WTC11 (cell line): ENCODE data around the gene GABBR2. TPM values are rescaled to one million over a fixed set of nuclear protein-coding genes. Genes with fewer than 3 reads are reported as not detected.

Experiments used
- ATAC-seq: fragments of 200-7000 bp; cut with Tn5 transposase; 2 replicates; pipeline ENCODE4 v1.10.0; 2021; ENCODE audit warnings: mild to moderate bottlenecking, moderate library complexity
- CTCF ChIA-PET: fragments of 300-600 bp; sonication (Branson Sonifier 250); formaldehyde crosslinking; loops from one replicate; lab custom pipeline; 2021; ENCODE audit warnings: antibody characterized with exemption; lab: Charles Lee
- POLR2A ChIA-PET: fragments of 350-600 bp; sonication (Branson Sonifier 250); formaldehyde crosslinking; loops from one replicate; lab custom pipeline; 2021; ENCODE audit warnings: antibody characterized with exemption; lab: Charles Lee
- DNase-seq: peaks from one replicate; pipeline ENCODE4 v3.0.0; 2021; ENCODE audit warnings: low spot score
- H3K27ac Mint-ChIP-seq: 2 replicates; pipeline ENCODE4 v1.8.0; 2021; ENCODE audit warnings: mixed read lengths
- H3K27me3 Mint-ChIP-seq: 2 replicates; pipeline ENCODE4 v1.8.0; 2021; ENCODE audit warnings: low read depth, mild to moderate bottlenecking, moderate library complexity, mixed read lengths
- H3K36me3 Mint-ChIP-seq: 2 replicates; pipeline ENCODE4 v1.8.0; 2021; ENCODE audit warnings: mixed read lengths
- H3K4me1 Mint-ChIP-seq: 2 replicates; pipeline ENCODE4 v1.8.0; 2022; ENCODE audit warnings: mixed read lengths
- H3K4me3 Mint-ChIP-seq: 2 replicates; pipeline ENCODE4 v1.8.0; 2021; ENCODE audit warnings: mild to moderate bottlenecking, moderate library complexity, mixed read lengths
- H3K9me3 Mint-ChIP-seq: 2 replicates; pipeline ENCODE4 v1.8.0; 2021; ENCODE audit warnings: mixed read lengths
- AR ChIP-seq: fragments of 250-450 bp; sonication (Bioruptor Pico); IDR thresholded peaks from 2 replicates; pipeline ENCODE4 v1.9.0; 2021; ENCODE audit warnings: mild to moderate bottlenecking
- CREB1 ChIP-seq: sonication (generic); formaldehyde crosslinking; IDR thresholded peaks from 2 replicates; pipeline ENCODE4 v1.8.0; 2023; ENCODE audit warnings: mild to moderate bottlenecking, missing genetic modification reagents
- E2F5 ChIP-seq: sonication (generic); formaldehyde crosslinking; IDR thresholded peaks from 2 replicates; pipeline ENCODE4 v1.8.1; 2022; ENCODE audit warnings: mild to moderate bottlenecking, moderate library complexity, missing genetic modification reagents
- FOXP1 ChIP-seq: sonication (generic); formaldehyde crosslinking; IDR thresholded peaks from 2 replicates; pipeline ENCODE4 v1.8.0; 2022; ENCODE audit warnings: missing genetic modification reagents, mild to moderate bottlenecking, moderate library complexity, borderline replicate concordance
- FOXP4 ChIP-seq: sonication (generic); formaldehyde crosslinking; IDR thresholded peaks from 2 replicates; pipeline ENCODE4 v1.8.0; 2022; ENCODE audit warnings: mild to moderate bottlenecking, missing genetic modification reagents
- HMGA2 ChIP-seq: fragments of 250-450 bp; sonication (Bioruptor Pico); IDR thresholded peaks from 2 replicates; pipeline ENCODE4 v1.4.0; 2021; ENCODE audit warnings: mild to moderate bottlenecking, moderate library complexity
- RELA ChIP-seq: sonication (generic); formaldehyde crosslinking; IDR thresholded peaks from 2 replicates; pipeline ENCODE4 v1.8.1; 2022; ENCODE audit warnings: missing genetic modification reagents, mild to moderate bottlenecking, borderline replicate concordance
- SP1 ChIP-seq: sonication (generic); formaldehyde crosslinking; conservative IDR thresholded peaks from 2 replicates; pipeline ENCODE4 v1.8.1; 2022; ENCODE audit warnings: missing genetic modification reagents
- TCF7 ChIP-seq: sonication (generic); formaldehyde crosslinking; IDR thresholded peaks from 2 replicates; pipeline ENCODE4 v1.8.0; 2022; ENCODE audit warnings: mild to moderate bottlenecking, low read depth, missing genetic modification reagents, moderate library complexity
- ZNF138 ChIP-seq: sonication (generic); formaldehyde crosslinking; conservative IDR thresholded peaks from 2 replicates; pipeline ENCODE4 v1.8.1; 2022; ENCODE audit warnings: mild to moderate bottlenecking, moderate library complexity, missing genetic modification reagents
- ZNF232 ChIP-seq: sonication (generic); formaldehyde crosslinking; IDR thresholded peaks from 2 replicates; pipeline ENCODE4 v1.8.0; 2022; ENCODE audit warnings: mild to moderate bottlenecking, missing genetic modification reagents
- ZNF317 ChIP-seq: sonication (generic); formaldehyde crosslinking; IDR thresholded peaks from 2 replicates; pipeline ENCODE4 v1.8.1; 2023; ENCODE audit warnings: low read depth, mild to moderate bottlenecking, moderate library complexity, missing genetic modification reagents, borderline replicate concordance
- ZNF512 ChIP-seq: sonication (generic); formaldehyde crosslinking; IDR thresholded peaks from 2 replicates; pipeline ENCODE4 v1.8.1; 2022; ENCODE audit warnings: missing genetic modification reagents, borderline replicate concordance
- total RNA-seq: library from RNA; stranded (reverse); gene quantifications from 3 replicates; pipeline ENCODE4 v1.2.3, GENCODE V29; 2021
- TF ChIP-seq, protein P1 (sequence below): sonication (generic); formaldehyde crosslinking; IDR thresholded peaks from 2 replicates; pipeline ENCODE4 v1.8.0; 2023; ENCODE audit warnings: missing genetic modification reagents, mild to moderate bottlenecking, borderline replicate concordance
- TF ChIP-seq, protein P2 (sequence below): sonication (generic); formaldehyde crosslinking; IDR thresholded peaks from 2 replicates; pipeline ENCODE4 v1.8.1; 2023; ENCODE audit warnings: mild to moderate bottlenecking, missing genetic modification reagents, moderate library complexity
- TF ChIP-seq, protein P3 (sequence below): sonication (generic); formaldehyde crosslinking; IDR thresholded peaks from 2 replicates; pipeline ENCODE4 v1.8.1; 2023; ENCODE audit warnings: mild to moderate bottlenecking, moderate library complexity, missing genetic modification reagents

GABBR2 gene
- total RNA-seq, 1 experiment from 2014 or later = 0.92 TPM

- TF ChIP-seq ZNF512 (CRISPR knock-in tag) (no peak), CREB1 (CRISPR knock-in tag) (no peak), E2F5 (no peak), ZNF138 (no peak), FOXP1 (no peak), HMGA2 (CRISPR knock-in tag) (no peak), AR (CRISPR knock-in tag) (no peak)
- TF ChIP-seq, protein P1, sequence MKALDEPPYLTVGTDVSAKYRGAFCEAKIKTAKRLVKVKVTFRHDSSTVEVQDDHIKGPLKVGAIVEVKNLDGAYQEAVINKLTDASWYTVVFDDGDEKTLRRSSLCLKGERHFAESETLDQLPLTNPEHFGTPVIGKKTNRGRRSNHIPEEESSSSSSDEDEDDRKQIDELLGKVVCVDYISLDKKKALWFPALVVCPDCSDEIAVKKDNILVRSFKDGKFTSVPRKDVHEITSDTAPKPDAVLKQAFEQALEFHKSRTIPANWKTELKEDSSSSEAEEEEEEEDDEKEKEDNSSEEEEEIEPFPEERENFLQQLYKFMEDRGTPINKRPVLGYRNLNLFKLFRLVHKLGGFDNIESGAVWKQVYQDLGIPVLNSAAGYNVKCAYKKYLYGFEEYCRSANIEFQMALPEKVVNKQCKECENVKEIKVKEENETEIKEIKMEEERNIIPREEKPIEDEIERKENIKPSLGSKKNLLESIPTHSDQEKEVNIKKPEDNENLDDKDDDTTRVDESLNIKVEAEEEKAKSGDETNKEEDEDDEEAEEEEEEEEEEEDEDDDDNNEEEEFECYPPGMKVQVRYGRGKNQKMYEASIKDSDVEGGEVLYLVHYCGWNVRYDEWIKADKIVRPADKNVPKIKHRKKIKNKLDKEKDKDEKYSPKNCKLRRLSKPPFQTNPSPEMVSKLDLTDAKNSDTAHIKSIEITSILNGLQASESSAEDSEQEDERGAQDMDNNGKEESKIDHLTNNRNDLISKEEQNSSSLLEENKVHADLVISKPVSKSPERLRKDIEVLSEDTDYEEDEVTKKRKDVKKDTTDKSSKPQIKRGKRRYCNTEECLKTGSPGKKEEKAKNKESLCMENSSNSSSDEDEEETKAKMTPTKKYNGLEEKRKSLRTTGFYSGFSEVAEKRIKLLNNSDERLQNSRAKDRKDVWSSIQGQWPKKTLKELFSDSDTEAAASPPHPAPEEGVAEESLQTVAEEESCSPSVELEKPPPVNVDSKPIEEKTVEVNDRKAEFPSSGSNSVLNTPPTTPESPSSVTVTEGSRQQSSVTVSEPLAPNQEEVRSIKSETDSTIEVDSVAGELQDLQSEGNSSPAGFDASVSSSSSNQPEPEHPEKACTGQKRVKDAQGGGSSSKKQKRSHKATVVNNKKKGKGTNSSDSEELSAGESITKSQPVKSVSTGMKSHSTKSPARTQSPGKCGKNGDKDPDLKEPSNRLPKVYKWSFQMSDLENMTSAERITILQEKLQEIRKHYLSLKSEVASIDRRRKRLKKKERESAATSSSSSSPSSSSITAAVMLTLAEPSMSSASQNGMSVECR = no peak
- TF ChIP-seq, protein P2, sequence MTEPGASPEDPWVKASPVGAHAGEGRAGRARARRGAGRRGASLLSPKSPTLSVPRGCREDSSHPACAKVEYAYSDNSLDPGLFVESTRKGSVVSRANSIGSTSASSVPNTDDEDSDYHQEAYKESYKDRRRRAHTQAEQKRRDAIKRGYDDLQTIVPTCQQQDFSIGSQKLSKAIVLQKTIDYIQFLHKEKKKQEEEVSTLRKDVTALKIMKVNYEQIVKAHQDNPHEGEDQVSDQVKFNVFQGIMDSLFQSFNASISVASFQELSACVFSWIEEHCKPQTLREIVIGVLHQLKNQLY (CRISPR knock-in tag) = no peak
- Mint-ChIP-seq H3K9me3 (no peaks in the 10 kb centered on the region), H3K36me3 (no peaks in the 10 kb centered on the region), H3K27me3 (no peaks in the 10 kb centered on the region; the same call in 1 of the 2 replicates), H3K27ac (no peak overlapping the region), H3K4me1 (peaks cover 4% of the 10 kb centered on the region; the same call in 1 of the 2 replicates), H3K4me3 (no peak overlapping the region)
- DNase-seq (no peak), ATAC-seq (no peak)
- POLR2A ChIA-PET = no interaction called here
- CTCF ChIA-PET = interaction anchor here (0.6 to 0.7 kb wide), 2 partner anchors 66 to 281 kb away, joined by 3 read pairs; no protein-coding TSS in a partner anchor
Measured at GRCh38 chr9:98612061-98612752, 96.5 kb downstream of the GABBR2 start.

DNA sequence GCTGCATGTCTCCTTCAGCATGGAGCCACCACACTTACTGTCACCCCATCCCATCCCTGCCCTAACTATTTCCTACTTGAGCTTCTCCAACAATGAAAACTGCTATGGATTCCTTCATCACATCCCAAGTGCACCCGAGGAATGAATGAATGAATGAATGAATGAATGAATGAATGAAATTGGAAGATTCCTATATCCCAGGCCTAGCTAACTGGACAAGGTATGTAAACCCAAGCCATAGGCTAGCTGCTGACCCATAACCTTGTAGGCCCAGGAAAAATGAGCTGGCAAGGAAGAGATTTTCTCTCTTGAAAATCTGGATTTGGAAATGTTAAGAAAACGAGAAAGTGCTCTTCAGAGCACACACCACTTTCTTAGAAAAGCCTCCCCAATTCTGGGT lies 97.4 kb downstream of the GABBR2 start:
- Mint-ChIP-seq H3K9me3 (no peaks in the 10 kb centered on the region), H3K4me3 (no peak overlapping the region), H3K27me3 (no peaks in the 10 kb centered on the region; the same call in 1 of the 2 replicates), H3K4me1 (peaks cover 6% of the 10 kb centered on the region), H3K27ac (no peak overlapping the region), H3K36me3 (no peaks in the 10 kb centered on the region)
- no peak for DNase-seq
- ATAC-seq = no peak
- ChIA-PET POLR2A (interaction anchor here (0.6 to 0.9 kb wide), 2 partner anchors 10 to 22 kb away, joined by 3 to 4 read pairs; no protein-coding TSS in a partner anchor), CTCF (no interaction called here)
- no peak for TF ChIP-seq E2F5
- TF ChIP-seq FOXP4 (CRISPR knock-in tag) = no peak
- TF ChIP-seq ZNF232 (CRISPR knock-in tag) = no peak
- no peak for TF ChIP-seq TCF7 (CRISPR knock-in tag)
- TF ChIP-seq, protein P3, sequence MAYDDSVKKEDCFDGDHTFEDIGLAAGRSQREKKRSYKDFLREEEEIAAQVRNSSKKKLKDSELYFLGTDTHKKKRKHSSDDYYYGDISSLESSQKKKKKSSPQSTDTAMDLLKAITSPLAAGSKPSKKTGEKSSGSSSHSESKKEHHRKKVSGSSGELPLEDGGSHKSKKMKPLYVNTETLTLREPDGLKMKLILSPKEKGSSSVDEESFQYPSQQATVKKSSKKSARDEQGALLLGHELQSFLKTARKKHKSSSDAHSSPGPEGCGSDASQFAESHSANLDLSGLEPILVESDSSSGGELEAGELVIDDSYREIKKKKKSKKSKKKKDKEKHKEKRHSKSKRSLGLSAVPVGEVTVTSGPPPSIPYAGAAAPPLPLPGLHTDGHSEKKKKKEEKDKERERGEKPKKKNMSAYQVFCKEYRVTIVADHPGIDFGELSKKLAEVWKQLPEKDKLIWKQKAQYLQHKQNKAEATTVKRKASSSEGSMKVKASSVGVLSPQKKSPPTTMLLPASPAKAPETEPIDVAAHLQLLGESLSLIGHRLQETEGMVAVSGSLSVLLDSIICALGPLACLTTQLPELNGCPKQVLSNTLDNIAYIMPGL (CRISPR knock-in tag) = no peak
- no peak for TF ChIP-seq RELA (CRISPR knock-in tag)
- no peak for TF ChIP-seq SP1 (CRISPR knock-in tag)
- no peak for TF ChIP-seq ZNF317
